ENCODE measurements around the gene IL17C.
"Not testable (repeated sequence)": the region's sequence is repeated elsewhere in the genome, so short reads cannot be mapped to it uniquely, and the experiment has no call there.

Gene IL17C

GRCh38 chr16:88658714-88659113, 20.3 kb downstream of the IL17C start:
- no peak for DNase-seq (ENCODE audit: low read depth in 2 of 2, low spot score in 1 of 2)

GRCh38 chr16:88659160-88659559, 20.8 kb downstream of the IL17C start:
- no peak for DNase-seq (ENCODE audit: low read depth in 2 of 2, low spot score in 1 of 2)

- DNase-seq (ENCODE audit: low read depth in 2 of 2, low spot score in 1 of 2), result no peak
Observed at GRCh38 chr16:88661468-88661867, 23.1 kb downstream of the IL17C start.

GRCh38 chr16:88662222-88662842, 24.0 kb downstream of the IL17C start:
- DNase-seq (ENCODE audit: low read depth in 2 of 2, low spot score in 1 of 2), result no peak

- peak; percentile 75 to 91 for DNase-seq (ENCODE audit: low read depth in 2 of 2, low spot score in 1 of 2)
Observed at GRCh38 chr16:88662843-88663606, 24.7 kb downstream of the IL17C start, which contains the start of gene MVD. TSS of gene MVD (minus strand) at chr16:88663091. CDS start at chr16:88663080, 11 bp downstream.

- no peak for DNase-seq (ENCODE audit: low read depth in 2 of 2, low spot score in 1 of 2)
Observed at GRCh38 chr16:88665148-88665547, 26.8 kb downstream of the IL17C start.

GRCh38 chr16:88665570-88665969, 27.2 kb downstream of the IL17C start:
- no peak for DNase-seq (ENCODE audit: low read depth in 2 of 2, low spot score in 1 of 2)

GRCh38 chr16:88667461-88667860, 29.1 kb downstream of the IL17C start:
- no peak for DNase-seq (ENCODE audit: low read depth in 2 of 2, low spot score in 1 of 2)

GRCh38 chr16:88669493-88669892, 31.1 kb downstream of the IL17C start:
- DNase-seq (ENCODE audit: low read depth in 2 of 2, low spot score in 1 of 2), result not testable (repeated sequence)

- DNase-seq (ENCODE audit: low read depth in 2 of 2, low spot score in 1 of 2), result no peak
Observed at GRCh38 chr16:88669980-88670379, 31.6 kb downstream of the IL17C start.

GRCh38 chr16:88671806-88672205, 33.4 kb downstream of the IL17C start:
- DNase-seq (ENCODE audit: low read depth in 2 of 2, low spot score in 1 of 2), result no peak

GRCh38 chr16:88672776-88673175, 34.4 kb downstream of the IL17C start:
- DNase-seq (ENCODE audit: low read depth in 2 of 2, low spot score in 1 of 2), result no peak

- no peak for DNase-seq (ENCODE audit: low read depth in 2 of 2, low spot score in 1 of 2)
Observed at GRCh38 chr16:88673716-88674379, 35.5 kb downstream of the IL17C start.

- DNase-seq (ENCODE audit: low read depth in 2 of 2, low spot score in 1 of 2), result no peak
Observed at GRCh38 chr16:88676502-88677242, 38.3 kb downstream of the IL17C start.

GRCh38 chr16:88677721-88678120, 39.3 kb downstream of the IL17C start:
- DNase-seq (ENCODE audit: low read depth in 2 of 2, low spot score in 1 of 2), result no peak

GRCh38 chr16:88678224-88678979, 40.0 kb downstream of the IL17C start:
- no peak for DNase-seq (ENCODE audit: low read depth in 2 of 2, low spot score in 1 of 2)

- DNase-seq (ENCODE audit: low read depth in 2 of 2, low spot score in 1 of 2), result no peak
Observed at GRCh38 chr16:88680554-88681083, 42.2 kb downstream of the IL17C start.

- DNase-seq (ENCODE audit: low read depth in 2 of 2, low spot score in 1 of 2), result no peak
Observed at GRCh38 chr16:88681084-88681680, 42.8 kb downstream of the IL17C start.

GRCh38 chr16:88681709-88682451, 43.5 kb downstream of the IL17C start:
- no peak for DNase-seq (ENCODE audit: low read depth in 2 of 2, low spot score in 1 of 2)

Data from stimulated activated CD8-positive, alpha-beta memory T cell treated with anti-CD3 and anti-CD28 coated beads, Interleukin-4, amount 100 ng/mL, for 1 hour (primary cell).